Measurements from ENCODE around the gene PHEX.

The PHEX gene

GRCh38 chrX:22040184-22040583 lies 8.1 kb downstream of the PHEX start:
- DNase-seq (ENCODE audit: low read depth): no peak

GRCh38 chrX:22041907-22042530 lies 9.9 kb downstream of the PHEX start:
- DNase-seq (ENCODE audit: low read depth): no peak

- no peak for DNase-seq (ENCODE audit: low read depth)
Observed at GRCh38 chrX:22043872-22044271, 11.7 kb downstream of the PHEX start.

GRCh38 chrX:22047468-22047867 lies 15.3 kb downstream of the PHEX start:
- DNase-seq (ENCODE audit: low read depth): no peak

- DNase-seq (ENCODE audit: low read depth): no peak
Observed at GRCh38 chrX:22053481-22053880, 21.4 kb downstream of the PHEX start.

GRCh38 chrX:22056235-22056634 lies 24.1 kb downstream of the PHEX start:
- no peak for DNase-seq (ENCODE audit: low read depth)

- no peak for DNase-seq (ENCODE audit: low read depth)
Observed at GRCh38 chrX:22057667-22058066, 25.5 kb downstream of the PHEX start.

GRCh38 chrX:22059775-22060174 lies 27.6 kb downstream of the PHEX start:
- DNase-seq (ENCODE audit: low read depth): no peak

GRCh38 chrX:22060415-22061280 lies 28.5 kb downstream of the PHEX start:
- peak; percentile 19 for DNase-seq (ENCODE audit: low read depth)

- peak; percentile 11 for DNase-seq (ENCODE audit: low read depth)
Observed at GRCh38 chrX:22063284-22063683, 31.2 kb downstream of the PHEX start.

- no peak for DNase-seq (ENCODE audit: low read depth)
Observed at GRCh38 chrX:22069586-22069985, 37.5 kb downstream of the PHEX start.

GRCh38 chrX:22073928-22074327 lies 41.8 kb downstream of the PHEX start:
- DNase-seq (ENCODE audit: low read depth): no peak

- no peak for DNase-seq (ENCODE audit: low read depth)
Observed at GRCh38 chrX:22078117-22078516, 46.0 kb downstream of the PHEX start.

- DNase-seq (ENCODE audit: low read depth): peak; percentile 56
Observed at GRCh38 chrX:22081475-22082092, 49.5 kb downstream of the PHEX start.

GRCh38 chrX:22086003-22086402 lies 53.9 kb downstream of the PHEX start:
- no peak for DNase-seq (ENCODE audit: low read depth)

- DNase-seq (ENCODE audit: low read depth): no peak
Observed at GRCh38 chrX:22087011-22087557, 55.0 kb downstream of the PHEX start.

GRCh38 chrX:22088326-22088725 lies 56.2 kb downstream of the PHEX start:
- no peak for DNase-seq (ENCODE audit: low read depth)

- peak; percentile 83 for DNase-seq (ENCODE audit: low read depth)
Observed at GRCh38 chrX:22090181-22090580, 58.1 kb downstream of the PHEX start.

- DNase-seq (ENCODE audit: low read depth): no peak
Observed at GRCh38 chrX:22093550-22093949, 61.4 kb downstream of the PHEX start.

GRCh38 chrX:22095286-22095685 lies 63.2 kb downstream of the PHEX start:
- no peak for DNase-seq (ENCODE audit: low read depth)

GRCh38 chrX:22095856-22096255 lies 63.7 kb downstream of the PHEX start:
- DNase-seq (ENCODE audit: low read depth): no peak

GRCh38 chrX:22097012-22097694 lies 65.0 kb downstream of the PHEX start:
- DNase-seq (ENCODE audit: low read depth): peak; percentile 26

All from iris pigment epithelial cell (primary cell).